CD4-positive, alpha-beta T cell treated with Interleukin-21 for 1 hour (primary cell): ENCODE data around the gene ADD1.

Experiments used
- DNase-seq: peaks from one replicate; pipeline ENCODE4 v3.0.0-alpha.2; 2020

ADD1 gene

GRCh38 chr4:2843263-2843940 lies at the start of gene ADD1:
Gene ADD1 (plus strand): TSS chr4:2843844. CDS start chr4:2875916, 32,072 bp downstream.
- DNase-seq, result peak; percentile 97

GRCh38 chr4:2794486-2795299 lies 49.0 kb upstream of the ADD1 start:
- DNase-seq, result no peak

GRCh38 chr4:2795300-2795892 lies 48.2 kb upstream of the ADD1 start:
- no peak for DNase-seq

GRCh38 chr4:2795893-2796848 lies 47.5 kb upstream of the ADD1 start:
- no peak for DNase-seq

- no peak for DNase-seq
These were observed 46.6 kb upstream of the ADD1 start for GRCh38 chr4:2796849-2797544.

- DNase-seq, result peak; percentile 73
These were observed 45.9 kb upstream of the ADD1 start for GRCh38 chr4:2797545-2798305.

- DNase-seq, result peak; percentile 65
These were observed 45.0 kb upstream of the ADD1 start for GRCh38 chr4:2798399-2799223.

GRCh38 chr4:2799224-2799911 lies 44.3 kb upstream of the ADD1 start:
- no peak for DNase-seq

GRCh38 chr4:2799971-2800690 lies 43.5 kb upstream of the ADD1 start:
- DNase-seq, result no peak

- peak; percentile 36 for DNase-seq
These were observed 42.7 kb upstream of the ADD1 start for GRCh38 chr4:2800691-2801596.

GRCh38 chr4:2802618-2803531 lies 40.8 kb upstream of the ADD1 start:
- no peak for DNase-seq

- DNase-seq, result no peak
These were observed 39.8 kb upstream of the ADD1 start for GRCh38 chr4:2803624-2804448.

GRCh38 chr4:2804449-2804972 lies 39.1 kb upstream of the ADD1 start:
- no peak for DNase-seq

- DNase-seq, result no peak
These were observed 38.6 kb upstream of the ADD1 start for GRCh38 chr4:2804973-2805501.

- DNase-seq, result no peak
These were observed 37.8 kb upstream of the ADD1 start for GRCh38 chr4:2805712-2806389.
